ENCODE measurements around the gene CD83.

Gene CD83

DNA sequence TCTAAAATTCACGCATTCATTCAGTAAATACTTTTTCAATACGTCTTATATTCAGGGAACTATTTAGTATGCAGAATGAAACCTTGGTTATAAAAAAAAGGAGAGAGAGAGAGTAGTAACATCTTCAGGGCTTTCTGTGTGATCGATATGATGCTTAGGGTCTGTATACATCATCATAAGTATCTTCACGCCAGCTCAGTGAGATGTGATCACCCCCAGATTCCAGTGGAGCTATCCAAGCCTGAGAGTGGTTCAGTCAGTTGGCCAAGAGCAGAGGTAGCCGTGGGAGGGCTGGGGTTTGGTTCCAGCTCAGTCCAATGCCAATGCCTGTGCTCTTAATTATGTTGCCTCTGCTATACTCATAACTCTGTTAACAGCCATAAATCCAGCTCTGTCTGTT is 8.6 kb downstream of the CD83 start:
- no peak for DNase-seq

DNA sequence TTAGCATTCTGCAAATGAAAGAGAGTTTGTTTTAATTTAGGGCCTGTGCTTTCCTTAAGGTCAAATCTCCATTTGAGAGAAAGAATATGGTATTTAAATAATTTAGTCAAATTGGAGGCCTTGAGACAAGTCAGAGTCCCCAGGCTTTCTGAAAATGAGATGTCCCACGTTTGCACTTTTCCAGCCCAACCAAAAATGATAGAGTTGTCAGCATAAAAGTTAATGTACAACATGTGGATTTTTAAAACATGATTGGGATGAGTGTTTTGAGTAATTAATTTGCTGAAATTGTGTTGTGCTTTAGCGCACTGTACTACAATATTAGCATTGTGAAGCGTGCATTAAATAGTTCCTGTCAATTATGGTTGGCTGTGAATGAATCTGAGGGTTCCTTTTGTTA is 10.0 kb downstream of the CD83 start:
- DNase-seq = no peak

DNA sequence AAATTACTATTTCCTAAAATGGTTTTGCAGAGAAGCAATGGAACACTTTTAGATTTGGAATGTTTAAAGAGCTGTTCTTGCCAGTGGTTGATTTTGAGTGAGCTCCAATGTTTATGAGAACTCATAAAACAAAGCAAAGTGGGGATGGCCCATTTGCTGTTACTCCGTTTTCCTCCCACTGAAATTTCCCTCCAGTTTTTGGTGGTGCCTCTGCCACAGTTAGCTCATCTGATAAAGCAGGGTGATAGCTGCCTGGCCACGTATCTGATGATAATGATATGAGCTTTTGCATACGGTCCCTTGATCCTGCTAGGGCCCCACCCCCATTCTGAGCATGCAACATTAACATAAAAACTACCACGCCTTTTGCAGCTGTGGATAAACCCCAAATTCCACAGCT is 10.4 kb downstream of the CD83 start:
- DNase-seq = no peak

DNA sequence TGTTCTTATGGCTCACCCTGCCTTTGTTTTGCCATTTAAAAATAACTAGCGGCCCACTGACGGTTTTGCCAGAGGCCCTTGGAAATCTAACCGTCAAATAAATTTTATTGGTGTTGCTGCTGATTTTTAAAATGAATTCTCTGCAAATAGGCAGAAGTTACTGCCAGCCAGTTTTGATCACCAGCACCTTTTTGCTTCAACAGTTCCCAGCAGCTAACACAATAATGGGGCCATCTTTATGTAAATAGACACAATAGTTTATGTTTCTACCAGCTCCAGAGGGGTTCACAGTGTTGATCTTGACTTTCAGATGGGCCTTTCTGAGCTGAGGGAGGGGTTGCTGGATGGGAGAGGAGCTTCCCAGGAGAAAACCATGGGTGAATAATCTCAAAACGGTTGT is 11.2 kb downstream of the CD83 start:
- no peak for DNase-seq

DNA sequence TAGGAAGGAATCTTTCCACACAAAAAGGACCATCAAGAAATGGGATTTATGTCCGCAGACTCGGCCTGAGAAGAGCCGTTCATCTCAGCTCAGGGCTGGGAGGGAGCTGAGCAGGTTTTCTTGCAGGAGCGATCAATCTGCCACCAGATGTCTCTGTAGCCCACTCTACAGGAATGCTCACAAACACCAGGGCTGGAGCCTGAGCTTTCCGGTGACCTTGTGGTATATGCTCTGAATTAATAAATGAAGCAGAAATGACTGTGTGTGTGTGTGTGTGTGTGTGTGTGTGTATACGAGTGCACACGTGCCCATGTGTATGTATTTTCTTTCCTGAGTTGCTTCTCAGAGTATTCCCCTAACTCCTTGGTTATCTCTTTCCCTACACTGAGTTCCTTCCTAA is 12.0 kb downstream of the CD83 start:
- DNase-seq = peak; percentile 78

DNA sequence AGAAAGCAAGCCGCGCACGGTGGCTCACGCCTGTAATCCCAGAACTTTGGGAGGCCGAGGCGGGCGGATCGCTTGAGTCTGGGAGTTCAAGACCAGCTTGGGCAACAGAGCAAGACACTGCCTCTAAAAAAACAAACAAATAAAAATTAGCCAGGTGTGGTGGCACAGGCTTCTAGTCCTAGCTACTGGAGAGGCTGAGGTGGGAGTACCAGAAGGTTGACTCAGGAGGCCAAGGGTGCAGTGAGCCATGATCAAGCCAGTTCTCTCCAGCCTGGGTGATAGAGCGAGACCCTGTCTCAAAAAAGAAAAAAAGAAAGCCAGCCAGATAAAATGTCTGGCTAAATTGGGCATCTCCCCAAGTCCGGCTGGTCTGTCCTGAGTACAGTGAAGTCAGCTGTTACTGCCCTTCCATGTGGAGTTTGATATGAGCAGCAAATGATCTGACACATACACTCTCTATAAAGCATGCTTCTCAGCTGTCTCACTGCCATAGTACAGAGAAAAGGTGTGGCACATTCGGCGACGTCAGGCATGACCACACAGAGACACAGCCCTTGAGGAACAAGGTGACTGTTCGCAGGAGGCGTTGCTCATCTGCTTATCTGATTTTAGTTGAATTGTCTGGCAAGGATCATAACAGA is 13.0 kb downstream of the CD83 start:
- DNase-seq = no peak

DNA sequence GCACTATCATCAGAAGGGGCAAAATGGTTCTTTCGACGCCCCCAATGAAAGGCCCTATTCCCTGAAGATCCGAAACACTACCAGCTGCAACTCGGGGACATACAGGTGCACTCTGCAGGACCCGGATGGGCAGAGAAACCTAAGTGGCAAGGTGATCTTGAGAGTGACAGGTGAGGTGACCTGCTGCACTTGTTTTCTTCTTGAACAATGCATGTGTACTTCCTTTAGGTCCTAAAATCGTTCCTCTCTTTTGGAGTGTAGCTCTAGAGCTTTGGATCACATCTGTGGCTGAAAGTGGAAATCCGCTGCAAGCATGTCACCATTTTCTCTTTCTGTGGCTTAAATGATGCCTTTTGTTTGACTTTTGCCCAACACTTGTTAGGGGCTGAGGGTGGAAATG is 14.0 kb downstream of the CD83 start:
- DNase-seq = no peak

DNA sequence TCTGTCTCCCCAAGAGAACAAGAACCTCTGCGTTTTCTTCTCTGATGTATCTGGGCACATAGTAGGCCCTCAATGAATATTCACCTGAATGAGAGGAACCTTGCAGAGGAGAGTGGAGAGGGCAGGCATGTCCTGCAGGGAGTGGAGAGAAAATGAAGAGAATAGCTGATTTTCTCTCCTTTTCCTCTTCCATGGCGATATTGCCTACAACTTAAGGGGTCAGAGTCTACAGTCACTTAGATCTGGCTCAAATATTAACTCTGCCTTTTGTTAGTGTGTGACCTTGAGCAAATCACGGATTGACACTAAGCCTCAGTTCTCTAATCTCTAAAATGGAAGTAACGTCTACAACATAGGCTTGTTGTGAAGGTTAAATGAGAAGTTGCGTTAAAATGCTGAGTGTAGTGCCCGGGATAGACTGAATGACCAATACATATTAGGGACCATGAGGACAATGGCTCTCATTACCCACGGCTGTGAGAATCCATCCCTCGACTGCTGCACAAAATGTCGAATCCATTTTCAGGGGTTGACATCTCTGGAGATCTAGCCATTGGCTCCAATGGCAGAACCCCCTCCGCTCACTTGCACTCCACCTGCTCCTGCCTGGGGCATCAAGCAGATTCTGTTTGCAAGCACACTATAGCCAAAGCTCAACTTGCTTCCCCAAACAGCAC is 14.8 kb downstream of the CD83 start:
- no peak for DNase-seq

DNA sequence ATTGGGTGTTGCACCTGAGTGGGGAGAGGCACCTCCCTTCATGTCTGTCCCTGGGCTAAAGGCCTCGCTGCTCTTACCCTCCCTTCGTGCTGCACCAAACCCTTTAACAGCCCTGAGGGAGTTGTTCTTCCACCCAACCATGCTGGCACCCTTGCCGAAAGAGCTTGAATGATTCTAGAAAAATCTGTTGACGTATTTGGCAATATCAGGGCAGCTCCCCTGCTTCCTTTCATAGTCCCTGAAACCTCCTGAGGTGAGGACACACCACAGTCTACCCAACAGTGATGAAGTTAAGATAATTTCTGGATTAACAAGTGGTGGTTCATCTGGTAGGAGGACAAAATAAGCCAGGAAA is 15.3 kb downstream of the CD83 start:
- DNase-seq = no peak

DNA sequence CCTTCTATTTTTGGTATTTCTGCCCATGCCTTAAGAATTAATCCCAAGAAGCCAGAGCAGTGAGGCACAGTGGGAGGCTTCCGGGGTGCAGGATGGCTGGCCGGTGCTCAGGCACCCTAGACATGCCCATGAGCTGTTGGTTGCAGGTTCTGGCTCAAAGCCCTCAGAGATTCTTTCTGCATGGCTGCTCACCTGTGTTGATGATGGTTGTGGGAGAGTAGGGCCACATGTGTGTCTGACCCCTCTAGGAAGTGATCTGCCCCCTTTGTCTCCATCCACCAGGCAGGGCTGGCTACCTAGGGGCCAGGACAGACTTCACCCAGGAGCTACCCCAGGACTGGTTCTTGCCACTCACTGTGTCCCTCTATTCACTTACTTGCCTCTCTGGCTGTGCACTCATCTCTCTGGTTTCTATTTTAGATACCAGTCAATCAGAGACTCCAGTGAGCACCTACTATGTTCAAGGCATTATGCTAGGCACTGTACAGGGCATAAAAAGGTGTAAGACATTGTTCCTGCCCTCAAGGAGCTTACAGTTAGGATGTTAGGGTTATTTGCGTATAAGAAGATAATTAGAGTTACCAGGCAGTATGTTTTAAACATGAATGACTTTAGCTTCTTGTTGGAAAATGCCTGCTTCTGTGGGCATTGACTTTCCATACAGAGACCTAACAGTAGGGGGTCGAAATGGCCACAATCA is 16.8 kb downstream of the CD83 start:
- no peak for DNase-seq

DNA sequence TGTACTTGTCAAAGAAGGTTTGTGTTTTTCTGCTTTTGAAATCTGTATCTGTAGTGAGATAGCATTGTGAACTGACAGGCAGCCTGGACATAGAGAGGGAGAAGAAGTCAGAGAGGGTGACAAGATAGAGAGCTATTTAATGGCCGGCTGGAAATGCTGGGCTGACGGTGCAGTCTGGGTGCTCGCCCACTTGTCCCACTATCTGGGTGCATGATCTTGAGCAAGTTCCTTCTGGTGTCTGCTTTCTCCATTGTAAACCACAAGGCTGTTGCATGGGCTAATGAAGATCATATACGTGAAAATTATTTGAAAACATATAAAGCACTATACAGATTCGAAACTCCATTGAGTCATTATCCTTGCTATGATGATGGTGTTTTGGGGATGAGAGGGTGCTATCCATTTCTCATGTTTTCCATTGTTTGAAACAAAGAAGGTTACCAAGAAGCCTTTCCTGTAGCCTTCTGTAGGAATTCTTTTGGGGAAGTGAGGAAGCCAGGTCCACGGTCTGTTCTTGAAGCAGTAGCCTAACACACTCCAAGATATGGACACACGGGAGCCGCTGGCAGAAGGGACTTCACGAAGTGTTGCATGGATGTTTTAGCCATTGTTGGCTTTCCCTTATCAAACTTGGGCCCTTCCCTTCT is 18.4 kb downstream of the CD83 start:
- DNase-seq = no peak

DNA sequence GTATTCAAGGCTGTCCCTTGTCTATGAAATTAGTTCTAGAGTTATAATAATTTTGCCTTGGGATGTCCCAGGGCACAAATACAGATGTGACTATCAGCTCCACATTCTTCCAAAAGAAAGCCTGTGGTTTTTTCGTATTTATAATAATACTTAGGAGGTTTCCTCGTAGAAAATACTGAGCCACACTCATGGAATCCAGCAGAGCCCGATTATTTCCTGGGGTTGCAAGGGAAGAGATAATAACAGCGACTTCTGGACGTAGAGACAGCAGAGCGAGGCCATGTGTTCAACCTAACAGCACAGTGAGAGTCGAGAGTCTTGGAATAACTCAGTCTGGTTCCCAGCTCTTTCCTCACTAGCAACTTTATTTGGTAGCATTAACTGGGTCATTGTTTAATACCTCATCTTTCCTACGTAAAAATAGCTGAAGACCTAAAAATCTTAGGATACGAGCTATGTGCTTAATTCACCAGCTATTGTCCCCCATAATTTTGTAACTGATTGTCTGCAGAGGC is 21.2 kb downstream of the CD83 start:
- DNase-seq = no peak

DNA sequence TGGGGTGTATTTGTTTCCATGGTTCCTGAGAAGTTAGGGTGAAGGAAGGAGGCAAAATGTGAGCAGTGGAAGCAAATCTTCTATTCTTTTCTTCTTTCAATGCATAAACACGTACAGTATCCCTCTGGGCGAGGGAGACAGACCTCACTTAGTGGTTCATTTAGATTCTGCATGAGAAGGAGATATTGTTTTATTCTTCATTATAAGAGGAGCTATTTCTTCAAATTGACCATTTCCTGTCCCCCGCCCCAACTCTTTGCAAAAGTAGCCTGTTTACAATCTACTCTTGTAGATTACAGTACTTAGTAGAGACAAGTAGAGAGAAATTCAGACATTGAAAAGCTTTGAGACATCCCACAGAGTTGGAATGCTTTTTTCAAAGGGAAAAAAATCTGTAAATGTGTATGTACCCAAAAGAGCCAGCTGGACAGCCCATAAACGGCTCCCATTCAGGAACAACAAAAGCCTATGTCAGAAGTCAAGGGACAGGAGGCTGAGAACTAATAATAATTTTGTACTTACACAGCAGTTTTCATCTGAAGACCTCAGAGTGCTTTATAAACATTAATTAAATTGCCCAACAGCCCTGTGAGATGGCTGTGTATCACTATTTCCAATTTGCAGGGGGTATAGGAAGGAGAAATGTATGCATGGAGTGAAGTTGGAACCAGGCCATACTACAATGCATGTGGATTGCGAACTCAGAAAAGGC is 23.9 kb downstream of the CD83 start:
- no peak for DNase-seq

DNA sequence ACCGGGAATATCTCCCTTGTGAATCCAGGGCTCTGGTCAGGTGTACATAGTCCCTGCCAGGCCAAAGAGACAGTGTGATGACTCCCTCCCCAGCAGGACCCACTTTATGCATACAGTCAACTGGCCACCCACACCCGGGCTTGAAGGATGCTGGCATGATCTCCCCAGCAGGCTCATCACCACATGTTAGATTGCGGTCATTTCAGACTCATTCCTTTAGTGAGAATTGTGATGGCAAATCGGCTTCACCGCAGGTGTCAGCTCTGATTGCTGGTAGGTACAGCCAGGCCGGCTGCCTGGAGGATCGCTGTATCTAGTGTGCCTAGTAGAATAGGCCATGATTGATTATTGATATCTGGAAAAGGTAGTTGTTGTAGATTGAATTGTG is 24.5 kb downstream of the CD83 start:
- DNase-seq = no peak

DNA sequence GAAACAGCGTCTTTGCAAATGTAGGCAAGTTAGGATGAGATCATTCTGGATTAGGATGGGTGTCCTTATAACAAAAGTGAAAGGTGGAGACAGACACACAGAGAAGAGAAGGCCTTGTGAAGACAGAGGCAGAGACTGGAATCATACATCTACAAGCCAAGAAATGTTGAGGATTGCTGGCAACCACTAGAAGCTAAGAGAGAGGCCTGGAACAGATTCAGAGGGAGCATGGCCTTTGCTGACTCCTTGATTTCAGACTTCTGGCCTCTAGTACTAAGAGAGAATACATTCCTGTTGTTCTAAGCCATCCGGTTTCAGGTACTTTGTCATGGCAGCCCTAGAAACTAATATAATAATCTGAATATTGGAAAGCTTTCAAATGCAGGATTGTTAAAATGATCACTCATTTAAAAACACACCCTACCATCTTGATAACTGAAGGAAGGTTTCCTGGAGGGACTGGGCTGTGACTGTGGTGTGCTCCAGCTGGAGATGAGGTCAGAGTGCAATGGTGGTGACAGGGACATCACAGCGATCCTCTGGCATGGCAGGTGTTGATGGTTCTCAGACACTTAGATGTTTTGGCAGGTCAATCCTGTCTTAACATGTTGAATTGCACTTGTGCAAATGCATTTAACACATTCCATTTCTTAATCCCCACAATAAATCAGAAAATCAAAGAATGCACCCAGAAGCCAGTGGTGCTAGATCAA is 25.1 kb downstream of the CD83 start:
- DNase-seq = no peak

DNA sequence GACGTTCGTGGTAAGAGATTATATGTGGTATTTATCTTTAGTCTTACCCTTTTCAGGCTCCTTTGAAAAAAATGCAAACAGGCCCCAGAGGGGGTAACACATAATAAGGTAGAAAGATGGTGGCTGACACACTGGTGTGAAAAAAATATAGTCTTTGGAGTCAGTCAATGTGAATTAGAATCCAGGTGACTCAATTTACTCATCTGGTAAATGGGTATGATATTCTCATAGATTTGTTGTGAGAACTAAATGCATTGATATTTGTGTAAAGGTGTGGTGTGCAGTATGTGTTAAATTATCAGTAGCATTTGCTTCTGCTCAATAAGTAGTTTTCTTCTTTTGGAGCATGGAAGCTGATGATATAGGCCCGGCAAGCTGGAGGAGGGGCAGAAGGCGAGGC is 25.7 kb downstream of the CD83 start:
- no peak for DNase-seq

DNA sequence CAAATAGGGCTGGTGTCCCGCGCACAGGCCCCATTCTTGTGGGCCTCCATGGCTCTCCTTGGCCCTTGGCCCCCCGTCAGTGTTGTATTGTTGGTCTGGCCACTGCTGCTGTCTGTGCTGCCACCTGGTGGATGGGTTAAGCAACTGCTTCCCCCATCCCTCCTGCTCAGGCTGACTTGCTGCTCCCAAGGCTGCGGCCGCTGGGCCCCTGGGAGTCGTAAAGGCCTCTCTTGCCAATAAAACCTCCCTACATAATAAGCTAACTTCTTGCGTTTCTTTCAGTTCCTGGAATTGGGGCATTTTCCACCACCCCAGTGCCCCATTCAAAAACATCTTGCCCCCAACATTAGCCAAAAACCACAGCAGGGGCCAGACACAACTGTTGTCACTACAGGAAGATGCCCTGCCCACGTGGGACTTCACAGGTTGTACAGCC is 27.1 kb downstream of the CD83 start:
- peak; percentile 61 for DNase-seq

DNA sequence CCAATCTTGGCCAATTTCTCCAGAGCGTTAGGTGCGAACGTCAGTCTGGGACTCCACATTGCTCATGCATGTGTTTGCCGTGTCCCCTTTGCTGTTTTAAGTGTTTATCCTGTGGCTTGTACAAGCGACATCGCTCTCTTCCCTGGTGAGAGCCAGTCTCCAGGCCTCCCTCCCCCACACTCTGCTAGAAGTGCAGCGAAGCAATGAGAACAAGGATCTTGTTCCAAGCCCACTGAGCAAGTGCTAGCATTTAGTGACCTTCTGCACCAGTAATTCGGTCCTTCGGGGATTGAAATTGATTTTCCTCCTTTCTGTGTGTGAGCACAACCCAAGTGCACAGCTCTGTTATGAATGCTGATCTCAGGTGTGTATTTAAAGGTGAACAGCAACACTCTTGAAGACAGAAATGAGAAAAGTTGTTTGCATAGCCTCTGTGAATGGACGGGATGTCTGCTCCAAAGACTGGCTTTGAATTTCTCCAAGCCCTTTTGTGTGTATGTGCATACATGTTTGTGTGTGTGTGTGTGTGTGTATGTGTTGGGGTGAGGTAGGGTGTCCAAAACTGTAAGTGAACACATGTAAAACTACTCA is 29.0 kb downstream of the CD83 start:
- no peak for DNase-seq

DNA sequence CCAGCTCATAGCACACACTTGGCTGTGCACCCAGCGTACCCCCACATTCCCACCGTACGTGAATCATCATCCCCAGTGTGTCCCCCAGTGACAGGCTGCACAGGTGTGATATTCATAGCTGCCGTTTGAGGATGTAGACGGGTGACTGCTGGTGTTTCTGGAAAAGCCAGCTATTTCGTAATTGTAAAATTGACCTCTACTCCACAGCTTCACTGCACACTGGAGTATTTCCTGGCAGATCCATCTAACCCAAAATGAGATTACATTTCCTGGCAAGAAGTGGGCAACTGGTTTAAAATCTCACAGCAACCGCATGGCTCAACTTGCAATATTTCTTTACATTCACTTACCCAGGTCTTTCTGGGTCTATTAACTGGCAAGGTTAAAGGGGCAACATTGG is 30.3 kb downstream of the CD83 start:
- DNase-seq = no peak

DNA sequence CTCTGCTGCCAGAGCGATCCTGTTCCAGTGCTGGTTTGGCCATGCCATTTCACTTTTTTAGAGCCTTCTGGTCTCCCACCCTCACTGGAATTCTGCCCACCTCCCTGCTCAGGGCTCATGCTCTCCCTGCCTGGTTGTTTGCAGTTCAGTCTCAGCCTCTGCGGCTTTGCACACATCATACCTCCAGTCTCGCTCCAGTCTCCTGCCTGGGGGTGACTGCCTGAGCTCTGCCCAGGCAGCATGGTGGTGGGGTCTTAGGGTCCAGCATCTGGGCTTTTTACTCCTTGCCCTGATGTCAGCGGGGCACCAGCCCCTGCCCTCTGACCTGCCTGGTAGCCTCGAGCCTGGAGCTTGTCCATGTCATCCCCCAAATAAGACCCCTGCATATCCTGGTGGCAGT is 30.9 kb downstream of the CD83 start:
- no peak for DNase-seq

DNA sequence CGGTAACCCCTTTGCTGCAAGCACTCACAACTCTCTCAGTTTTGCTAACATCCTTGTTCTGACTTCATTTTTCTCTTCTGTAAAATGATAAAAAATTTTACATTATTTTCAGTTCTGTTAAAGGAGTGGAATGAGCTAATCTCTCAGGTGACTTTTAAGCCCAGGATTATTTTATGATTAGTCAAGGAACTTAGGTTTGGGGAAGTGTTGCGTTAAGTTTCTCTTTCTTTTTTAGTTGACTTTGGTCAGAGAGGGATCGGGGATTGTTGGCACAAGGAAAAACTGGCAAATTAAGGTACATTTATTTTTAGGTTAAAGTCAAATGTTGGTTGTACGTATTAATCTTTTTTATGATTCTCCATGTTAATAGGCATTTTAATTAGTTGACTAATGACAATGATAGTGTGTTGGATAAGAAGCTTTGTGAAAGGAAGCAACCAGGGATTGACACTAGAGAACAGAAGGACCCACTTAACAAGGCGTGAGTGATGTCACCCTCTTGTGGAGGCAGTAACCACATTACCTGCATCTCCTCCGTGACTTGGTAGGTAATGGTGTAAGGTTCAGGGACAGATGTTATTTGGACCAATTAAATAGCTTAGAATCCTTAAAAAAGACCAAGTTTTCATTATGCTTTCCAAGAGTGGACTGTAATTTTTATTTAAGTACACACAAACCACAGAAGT is 31.6 kb downstream of the CD83 start:
- DNase-seq = no peak
